ENCODE measurements around the gene LMX1B.
A peak's percentile ranks its signal among the peaks of the same experiment; 100 is the strongest.

Gene LMX1B

DNA sequence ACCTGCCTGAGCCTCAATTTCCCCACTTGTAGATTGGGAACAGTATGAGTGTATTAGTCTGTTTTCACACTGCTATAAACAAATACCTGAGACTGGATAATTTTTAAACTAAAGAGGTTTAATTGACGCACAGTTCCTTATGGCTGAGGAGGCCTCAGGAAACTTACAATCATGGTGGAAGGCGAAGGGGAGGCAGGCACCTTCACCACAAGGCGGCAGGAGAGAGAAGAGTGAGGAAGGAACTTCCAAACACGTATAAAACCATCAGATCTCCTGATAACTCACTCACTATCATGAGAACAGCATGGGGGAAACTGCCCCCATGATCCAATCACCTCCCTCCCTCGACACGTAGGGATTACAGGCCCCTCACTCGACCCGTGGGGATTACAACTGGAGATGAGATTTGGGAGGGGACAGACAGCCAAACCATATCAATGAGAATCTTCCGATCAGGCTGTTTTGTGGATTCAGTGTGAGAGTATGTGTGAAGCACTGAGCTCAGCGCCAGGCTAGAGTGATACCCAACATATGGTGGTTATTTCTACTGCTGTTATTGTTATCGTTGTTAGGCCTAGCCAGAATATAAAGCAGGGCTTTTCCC lies 14.6 kb upstream of the LMX1B start:
- in situ Hi-C loops (cut with MboI; ENCODE audit: low sequenced_read_pairs, unreplicated experiment), result no loop called here
- TF ChIP-seq, protein P1, sequence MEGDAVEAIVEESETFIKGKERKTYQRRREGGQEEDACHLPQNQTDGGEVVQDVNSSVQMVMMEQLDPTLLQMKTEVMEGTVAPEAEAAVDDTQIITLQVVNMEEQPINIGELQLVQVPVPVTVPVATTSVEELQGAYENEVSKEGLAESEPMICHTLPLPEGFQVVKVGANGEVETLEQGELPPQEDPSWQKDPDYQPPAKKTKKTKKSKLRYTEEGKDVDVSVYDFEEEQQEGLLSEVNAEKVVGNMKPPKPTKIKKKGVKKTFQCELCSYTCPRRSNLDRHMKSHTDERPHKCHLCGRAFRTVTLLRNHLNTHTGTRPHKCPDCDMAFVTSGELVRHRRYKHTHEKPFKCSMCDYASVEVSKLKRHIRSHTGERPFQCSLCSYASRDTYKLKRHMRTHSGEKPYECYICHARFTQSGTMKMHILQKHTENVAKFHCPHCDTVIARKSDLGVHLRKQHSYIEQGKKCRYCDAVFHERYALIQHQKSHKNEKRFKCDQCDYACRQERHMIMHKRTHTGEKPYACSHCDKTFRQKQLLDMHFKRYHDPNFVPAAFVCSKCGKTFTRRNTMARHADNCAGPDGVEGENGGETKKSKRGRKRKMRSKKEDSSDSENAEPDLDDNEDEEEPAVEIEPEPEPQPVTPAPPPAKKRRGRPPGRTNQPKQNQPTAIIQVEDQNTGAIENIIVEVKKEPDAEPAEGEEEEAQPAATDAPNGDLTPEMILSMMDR (IDR thresholded peaks at IDR 0.05; ENCODE audit: borderline replicate concordance, control extremely low read depth, extremely low read depth, insufficient read depth, missing control alignments), result no peak
- DNase-seq (ENCODE audit: low spot score), result no peak

DNA sequence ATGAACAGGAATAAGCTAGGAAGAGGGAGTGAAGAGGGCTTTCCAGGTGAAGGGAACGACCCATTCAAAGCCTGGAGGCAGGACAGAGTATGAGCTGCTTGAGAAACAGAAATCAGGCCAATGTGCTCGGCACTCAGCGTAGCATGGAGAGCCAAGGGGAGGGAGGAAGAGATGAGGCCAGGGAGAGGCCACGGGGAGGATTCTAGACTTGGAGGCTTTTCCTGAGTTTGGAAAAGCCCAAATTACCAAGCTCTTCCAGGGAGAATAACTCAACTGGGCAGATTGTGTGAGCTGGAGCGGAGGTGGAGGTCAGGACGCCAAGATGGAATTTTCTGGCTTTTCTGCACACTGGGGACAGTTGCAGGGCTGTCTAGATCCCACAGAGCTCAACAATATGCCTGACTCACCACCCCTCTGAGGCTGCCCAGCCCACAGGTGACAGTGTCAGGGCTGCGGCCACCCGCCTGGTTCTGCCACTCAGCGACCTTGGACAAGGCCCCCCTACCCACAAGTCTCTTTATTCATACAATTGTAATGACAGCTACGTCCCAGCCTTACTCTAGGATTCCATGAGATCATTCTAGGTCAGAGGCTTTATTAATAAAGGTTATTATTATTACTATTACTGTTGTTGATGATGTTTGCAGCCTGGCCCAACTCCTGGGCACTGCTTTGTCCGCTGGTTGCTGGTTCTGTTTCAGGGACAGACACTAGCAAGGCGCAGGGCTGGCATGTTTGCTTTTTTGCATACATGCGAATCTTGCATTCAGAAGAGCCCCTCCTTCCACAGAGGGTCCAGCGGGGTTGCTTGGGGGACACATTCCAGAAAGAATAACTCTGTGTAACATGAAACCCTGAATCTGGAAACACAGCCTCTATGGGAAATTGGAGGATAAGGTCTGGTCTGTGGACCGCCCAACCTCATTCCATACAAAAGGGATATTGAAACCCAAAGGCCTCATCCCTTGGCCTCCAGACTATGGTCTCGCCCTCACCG lies 9.4 kb upstream of the LMX1B start:
- in situ Hi-C loops (cut with MboI; ENCODE audit: low sequenced_read_pairs, unreplicated experiment), result loop anchor here (10.0 kb wide), 1 partner anchor 170 kb away; no protein-coding TSS in a partner anchor
- DNase-seq (ENCODE audit: low spot score), result no peak
- TF ChIP-seq, protein P1 (IDR thresholded peaks at IDR 0.05; ENCODE audit: borderline replicate concordance, control extremely low read depth, extremely low read depth, insufficient read depth, missing control alignments), result no peak

DNA sequence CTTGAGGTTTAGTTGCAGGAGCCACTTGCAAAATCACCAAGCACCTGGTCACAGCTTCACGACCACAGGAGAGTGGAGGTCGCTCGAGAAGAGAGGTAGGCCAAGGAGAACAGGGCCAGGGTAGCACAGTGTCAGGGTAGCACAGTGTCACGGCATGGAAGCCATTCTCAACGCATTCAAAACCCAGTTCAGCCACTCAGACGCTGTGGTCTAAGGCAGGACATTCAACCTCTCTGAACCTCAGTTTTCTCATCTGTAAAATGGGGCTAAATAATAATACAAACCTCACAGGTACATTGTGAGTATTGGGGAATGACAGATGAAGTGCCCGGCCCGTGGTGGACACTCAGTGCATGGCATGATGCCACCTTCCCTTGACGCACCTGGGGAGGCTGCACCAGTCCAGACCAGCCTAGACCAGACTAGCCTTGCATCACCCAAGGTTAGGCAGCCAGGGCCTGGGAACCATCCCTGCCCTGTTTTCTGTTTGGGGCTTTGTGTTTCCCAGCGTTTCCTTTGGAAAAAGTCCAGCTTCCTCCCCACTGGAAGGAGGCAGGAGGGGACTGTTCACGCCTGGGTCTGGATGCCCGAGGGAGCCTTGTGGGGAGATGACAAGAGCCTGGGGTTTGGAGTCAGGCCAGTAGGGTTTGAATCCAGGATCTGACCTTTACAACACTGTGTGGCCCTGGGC lies 7.8 kb upstream of the LMX1B start:
- in situ Hi-C loops (cut with MboI; ENCODE audit: low sequenced_read_pairs, unreplicated experiment), result loop anchor here (10.0 kb wide), 1 partner anchor 169 kb away; no protein-coding TSS in a partner anchor
- TF ChIP-seq, protein P1 (IDR thresholded peaks at IDR 0.05; ENCODE audit: borderline replicate concordance, control extremely low read depth, extremely low read depth, insufficient read depth, missing control alignments), result no peak
- no peak for DNase-seq (ENCODE audit: low spot score)

DNA sequence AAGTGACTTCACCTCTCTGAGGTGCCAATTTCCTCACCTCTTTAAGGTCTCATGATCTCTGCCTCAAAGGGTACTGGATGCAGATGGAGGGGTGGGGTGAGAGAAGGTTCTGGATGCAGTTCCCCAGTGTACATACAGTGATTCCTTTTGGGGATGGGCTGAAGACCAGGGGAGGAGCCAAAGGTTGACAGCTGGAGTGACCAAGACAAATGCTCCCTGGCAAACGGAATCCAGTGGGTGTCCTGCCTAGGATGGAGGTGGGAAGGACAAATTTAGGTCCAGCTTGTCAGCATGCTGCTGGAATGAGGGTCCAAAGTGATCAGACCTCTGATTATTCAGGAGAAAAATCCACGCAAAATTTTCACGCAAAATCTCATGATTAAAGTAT lies 7.3 kb upstream of the LMX1B start:
- in situ Hi-C loops (cut with MboI; ENCODE audit: low sequenced_read_pairs, unreplicated experiment), result loop anchor here (10.0 kb wide), 1 partner anchor 168 kb away; no protein-coding TSS in a partner anchor
- TF ChIP-seq, protein P1 (IDR thresholded peaks at IDR 0.05; ENCODE audit: borderline replicate concordance, control extremely low read depth, extremely low read depth, insufficient read depth, missing control alignments), result no peak
- DNase-seq (ENCODE audit: low spot score), result peak; percentile 4

DNA sequence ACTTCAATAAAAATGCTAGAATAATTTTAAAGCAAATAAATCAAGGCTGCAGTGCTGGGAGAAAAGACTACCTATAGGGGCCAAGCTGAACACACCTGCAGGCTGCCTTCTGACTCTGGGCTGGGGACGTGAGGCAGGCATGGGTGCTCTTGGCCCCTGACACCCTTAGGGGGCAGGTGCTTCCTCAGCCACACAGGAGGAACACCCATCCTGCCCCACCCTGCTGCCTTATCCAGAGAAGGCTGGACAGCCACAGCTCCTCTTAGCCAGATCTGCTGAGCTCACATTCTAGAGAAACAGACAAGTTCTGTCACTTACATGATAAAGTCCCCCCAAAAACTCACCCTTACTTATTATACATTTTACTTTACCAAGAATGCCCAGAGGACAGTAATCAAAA lies 6.6 kb upstream of the LMX1B start:
- peak; percentile 3 for DNase-seq (ENCODE audit: low spot score)
- TF ChIP-seq, protein P1 (IDR thresholded peaks at IDR 0.05; ENCODE audit: borderline replicate concordance, control extremely low read depth, extremely low read depth, insufficient read depth, missing control alignments), result no peak
- in situ Hi-C loops (cut with MboI; ENCODE audit: low sequenced_read_pairs, unreplicated experiment), result loop anchor here (10.0 kb wide), 1 partner anchor 168 kb away; no protein-coding TSS in a partner anchor

DNA sequence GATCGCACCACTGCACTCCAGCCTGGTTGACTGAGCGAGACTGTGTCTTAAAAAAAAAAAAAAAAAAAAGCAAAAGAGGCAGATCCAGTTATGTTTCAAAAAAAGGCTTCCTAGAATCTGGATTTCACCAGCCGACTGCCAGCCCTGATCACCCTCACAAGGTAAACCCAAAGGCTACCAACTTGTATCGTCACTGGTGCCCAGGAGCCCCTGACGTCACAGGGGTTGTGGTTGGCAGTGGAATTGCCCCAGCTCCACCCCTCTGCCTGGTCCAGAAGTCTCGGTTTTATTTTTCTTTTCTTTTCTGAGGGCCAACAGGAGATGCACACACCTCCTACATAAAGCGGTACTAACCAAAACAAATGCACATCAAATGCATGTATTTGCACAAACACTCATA lies 6.0 kb upstream of the LMX1B start:
- in situ Hi-C loops (cut with MboI; ENCODE audit: low sequenced_read_pairs, unreplicated experiment), result loop anchor here (10.0 kb wide), 1 partner anchor 167 kb away; no protein-coding TSS in a partner anchor
- TF ChIP-seq, protein P1 (IDR thresholded peaks at IDR 0.05; ENCODE audit: borderline replicate concordance, control extremely low read depth, extremely low read depth, insufficient read depth, missing control alignments), result no peak
- no peak for DNase-seq (ENCODE audit: low spot score)
